GM12864 (cell line): ENCODE results near the gene MTF2.

Experiments used
- DNase-seq: peaks from one replicate; pipeline ENCODE4 v3.0.0-alpha.2; 2011; ENCODE audit warnings: low read depth
- H3K4me3 ChIP-seq: 2 replicates; pipeline ENCODE4 v1.5.1; 2011; ENCODE audit warnings: mild to moderate bottlenecking, low read depth, low read length, control low read depth
- TF ChIP-seq, protein P1 (sequence below): IDR thresholded peaks from 2 replicates; pipeline ENCODE4 v1.5.1; 2011; ENCODE audit warnings: low read depth, mild to moderate bottlenecking, moderate library complexity, low read length, control low read depth, inconsistent platforms; ENCODE audit errors: missing control alignments

Gene MTF2

GRCh38 chr1:93056649-93057048 lies 22.4 kb upstream of the MTF2 start:
- H3K4me3 ChIP-seq = no peak overlapping the region
- TF ChIP-seq, protein P1, sequence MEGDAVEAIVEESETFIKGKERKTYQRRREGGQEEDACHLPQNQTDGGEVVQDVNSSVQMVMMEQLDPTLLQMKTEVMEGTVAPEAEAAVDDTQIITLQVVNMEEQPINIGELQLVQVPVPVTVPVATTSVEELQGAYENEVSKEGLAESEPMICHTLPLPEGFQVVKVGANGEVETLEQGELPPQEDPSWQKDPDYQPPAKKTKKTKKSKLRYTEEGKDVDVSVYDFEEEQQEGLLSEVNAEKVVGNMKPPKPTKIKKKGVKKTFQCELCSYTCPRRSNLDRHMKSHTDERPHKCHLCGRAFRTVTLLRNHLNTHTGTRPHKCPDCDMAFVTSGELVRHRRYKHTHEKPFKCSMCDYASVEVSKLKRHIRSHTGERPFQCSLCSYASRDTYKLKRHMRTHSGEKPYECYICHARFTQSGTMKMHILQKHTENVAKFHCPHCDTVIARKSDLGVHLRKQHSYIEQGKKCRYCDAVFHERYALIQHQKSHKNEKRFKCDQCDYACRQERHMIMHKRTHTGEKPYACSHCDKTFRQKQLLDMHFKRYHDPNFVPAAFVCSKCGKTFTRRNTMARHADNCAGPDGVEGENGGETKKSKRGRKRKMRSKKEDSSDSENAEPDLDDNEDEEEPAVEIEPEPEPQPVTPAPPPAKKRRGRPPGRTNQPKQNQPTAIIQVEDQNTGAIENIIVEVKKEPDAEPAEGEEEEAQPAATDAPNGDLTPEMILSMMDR = no peak
- no peak for DNase-seq

- TF ChIP-seq, protein P1 = peak; percentile 62
- no peak for DNase-seq
- no peak overlapping the region for H3K4me3 ChIP-seq
Measured at GRCh38 chr1:93061895-93062792, 16.9 kb upstream of the MTF2 start.

DNA sequence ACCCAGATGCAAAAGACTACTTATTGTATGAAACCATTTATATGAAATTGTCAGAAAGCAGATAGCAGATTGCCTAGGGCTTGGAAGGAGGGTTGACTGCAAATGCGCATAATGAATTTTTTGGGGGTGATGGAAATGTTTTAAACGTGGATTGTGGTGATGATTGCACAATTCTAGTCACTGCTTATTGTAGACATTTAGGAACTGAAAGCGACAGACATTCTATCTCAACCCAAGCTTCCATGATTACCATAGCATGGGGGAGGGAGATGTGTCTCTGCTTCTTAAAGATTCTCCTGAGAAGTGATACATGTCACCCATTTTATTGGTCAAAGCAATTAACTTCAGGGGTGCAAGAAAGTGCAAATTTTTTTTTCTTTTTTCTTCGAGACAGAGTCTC lies 2.8 kb upstream of the MTF2 start:
- TF ChIP-seq, protein P1 = no peak
- no peak overlapping the region for H3K4me3 ChIP-seq
- no peak for DNase-seq

- no peak for DNase-seq
- H3K4me3 ChIP-seq = peak overlapping the region; percentile 70
Measured at GRCh38 chr1:93078203-93078602, 880 bp upstream of the MTF2 start.

DNA sequence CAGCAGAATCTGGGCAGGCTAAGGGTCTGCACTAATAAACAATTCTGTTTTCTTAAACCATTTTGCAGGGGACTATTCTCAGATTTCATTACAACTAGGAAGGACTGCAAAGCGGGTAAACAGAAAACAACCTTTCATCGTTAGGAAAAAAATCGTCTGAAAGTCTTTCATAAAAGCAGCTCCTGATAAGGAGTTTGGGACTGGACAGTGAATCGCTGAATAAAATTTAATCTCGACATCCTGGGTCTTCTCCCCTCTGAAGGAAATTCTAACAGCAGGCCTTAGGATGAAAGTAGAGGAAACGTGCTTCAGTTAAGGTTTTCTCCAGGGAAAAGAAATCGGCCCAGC lies 471 bp upstream of the MTF2 start:
- no peak for DNase-seq
- TF ChIP-seq, protein P1 = no peak

More at GRCh38 chr1:93078203-93078602, 880 bp upstream of the MTF2 start:
- TF ChIP-seq, protein P1 = no peak

DNA sequence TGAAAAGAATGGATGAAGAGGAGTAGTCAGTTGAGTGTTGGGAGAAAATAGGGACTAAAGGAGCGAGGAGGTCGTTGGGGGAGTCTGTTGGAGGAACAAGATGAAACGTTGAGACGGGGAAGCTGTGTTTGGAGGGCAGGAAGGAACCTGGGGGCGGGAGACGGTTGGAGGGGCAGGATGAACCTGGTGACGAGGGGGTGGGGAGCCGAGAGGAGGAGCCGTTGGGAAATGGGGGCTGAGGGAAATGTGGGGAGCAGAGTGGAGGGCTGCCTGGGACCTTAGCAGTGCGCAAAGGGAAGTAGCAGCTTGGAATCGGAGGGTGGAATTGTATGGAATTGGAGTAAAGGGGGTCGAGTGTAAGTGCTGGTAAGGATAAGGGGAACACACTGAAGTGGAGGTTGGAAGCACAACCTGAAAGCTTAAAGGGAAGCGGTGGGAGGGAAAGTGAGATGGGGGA lies 630 bp downstream of the MTF2 start:
- DNase-seq = no peak
- TF ChIP-seq, protein P1 = no peak

More for the DNA sequence above, 471 bp upstream of the MTF2 start:
- H3K4me3 ChIP-seq = peak overlapping the region; percentile 70

GRCh38 chr1:93080179-93080823 lies 1.2 kb downstream of the MTF2 start:
- H3K4me3 ChIP-seq = peak overlapping the region; percentile 70
- TF ChIP-seq, protein P1 = peak; percentile 48
- DNase-seq = peak; percentile 66

More for the DNA sequence above, 630 bp downstream of the MTF2 start:
- H3K4me3 ChIP-seq = peak overlapping the region; percentile 70
